Fibroblast of gingiva (primary cell): ENCODE results near the gene CA9.

ENCODE experiments used
- DNase-seq: peaks from one replicate; pipeline ENCODE4 v3.0.0-alpha.2; 2011; ENCODE audit warnings: low read depth

Gene CA9

DNA sequence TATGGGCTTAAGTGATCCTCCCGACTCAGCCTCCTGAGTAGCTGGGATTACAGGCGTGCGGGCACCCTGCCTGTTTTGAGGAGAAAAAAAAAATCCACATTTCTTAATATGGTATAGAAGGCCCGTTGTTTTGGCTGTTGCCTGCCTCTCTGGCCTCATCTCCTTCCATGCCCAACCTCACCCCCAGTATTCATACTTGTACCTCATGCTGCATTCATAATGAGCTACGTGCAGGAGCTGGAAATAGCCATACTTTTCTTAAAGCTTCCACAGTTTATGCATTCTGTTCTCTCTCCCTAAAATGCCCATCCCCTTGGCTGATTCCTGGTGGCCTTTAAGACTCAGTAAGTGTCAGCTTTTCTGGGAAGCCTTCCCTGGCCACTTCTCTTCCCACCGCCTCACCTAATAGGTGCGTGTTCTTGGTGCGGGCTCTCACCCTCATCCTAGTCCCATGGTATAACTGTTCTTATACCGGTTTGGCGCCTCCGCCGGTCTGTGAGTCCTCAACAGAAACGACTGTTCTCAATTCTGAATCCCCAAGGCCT, 18.1 kb downstream of the CA9 start:
- no peak for DNase-seq

DNA sequence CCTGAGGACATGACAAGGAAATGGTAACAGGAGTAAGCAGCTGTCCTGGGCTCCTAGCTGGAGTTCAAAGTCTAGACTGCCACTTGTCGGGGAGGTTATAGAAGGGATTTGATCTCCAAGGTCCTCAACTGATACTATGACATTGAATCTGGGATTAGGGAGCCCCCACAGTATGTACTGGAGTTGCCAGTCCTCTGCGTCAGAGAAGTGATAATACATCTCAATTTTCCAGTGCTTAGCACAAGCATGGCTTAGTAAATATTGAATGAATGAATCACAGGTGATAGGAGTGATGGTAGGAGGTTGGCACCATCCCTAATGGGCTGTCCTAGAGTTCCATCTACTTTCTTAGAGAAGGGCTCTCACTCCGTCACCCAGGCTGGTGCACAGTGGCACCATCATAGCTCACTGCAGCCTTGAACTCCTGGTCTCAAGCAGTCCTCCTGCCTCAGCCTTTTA, 22.2 kb downstream of the CA9 start:
- DNase-seq = no peak

DNA sequence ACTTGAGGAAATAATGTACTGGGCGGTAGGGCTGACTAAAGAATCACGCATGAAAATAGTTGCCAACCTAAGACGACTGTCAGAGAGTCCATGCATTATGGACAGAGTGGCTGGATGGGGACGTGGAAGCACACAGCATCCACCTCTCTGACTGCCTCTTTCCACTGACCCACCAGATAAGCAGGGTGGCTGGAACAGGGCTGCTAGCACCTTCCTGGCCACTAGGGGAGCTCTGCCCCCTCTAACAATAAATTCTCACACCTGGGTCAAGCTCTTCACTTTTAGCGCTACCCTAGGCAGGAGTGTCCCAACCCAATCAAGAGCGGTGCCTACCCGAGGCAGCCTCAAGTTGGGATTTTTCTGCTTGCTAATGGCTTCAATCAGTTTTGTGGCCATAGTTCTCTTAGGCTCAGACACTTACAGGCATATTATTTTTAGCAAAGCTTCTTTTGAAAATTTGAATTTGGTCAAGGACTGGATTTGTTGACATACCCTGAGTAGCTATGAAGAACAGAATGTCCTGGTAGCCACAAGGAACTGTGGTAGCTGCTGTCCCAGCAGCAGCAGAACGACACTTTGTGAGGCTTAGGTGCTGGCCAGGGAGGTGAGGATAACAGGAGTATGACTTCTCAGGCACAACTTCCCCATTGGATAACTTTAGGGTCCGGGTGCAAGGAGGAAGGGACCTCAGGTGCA, 22.9 kb downstream of the CA9 start:
- peak; percentile 31 for DNase-seq

DNA sequence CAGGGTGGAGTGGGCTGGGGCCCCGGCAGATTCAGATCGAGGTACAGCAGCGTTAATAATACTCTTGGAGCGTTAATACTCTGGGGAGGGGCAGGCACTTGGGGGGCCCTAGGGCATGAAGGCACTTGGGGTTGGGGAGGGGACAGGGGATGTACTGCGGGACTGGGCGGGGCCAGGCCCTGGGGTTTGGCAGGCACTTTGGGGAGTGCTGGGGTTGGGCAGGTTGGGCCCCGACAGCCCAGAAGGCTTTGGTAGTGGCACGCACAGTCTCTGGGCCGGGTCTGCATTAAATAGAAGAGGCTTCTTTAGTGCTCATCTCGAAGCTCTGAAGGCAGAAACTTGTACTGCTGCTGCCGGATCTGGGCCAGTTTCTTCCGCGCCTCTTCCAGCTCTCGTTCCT, 23.8 kb downstream of the CA9 start:
- DNase-seq = no peak

DNA sequence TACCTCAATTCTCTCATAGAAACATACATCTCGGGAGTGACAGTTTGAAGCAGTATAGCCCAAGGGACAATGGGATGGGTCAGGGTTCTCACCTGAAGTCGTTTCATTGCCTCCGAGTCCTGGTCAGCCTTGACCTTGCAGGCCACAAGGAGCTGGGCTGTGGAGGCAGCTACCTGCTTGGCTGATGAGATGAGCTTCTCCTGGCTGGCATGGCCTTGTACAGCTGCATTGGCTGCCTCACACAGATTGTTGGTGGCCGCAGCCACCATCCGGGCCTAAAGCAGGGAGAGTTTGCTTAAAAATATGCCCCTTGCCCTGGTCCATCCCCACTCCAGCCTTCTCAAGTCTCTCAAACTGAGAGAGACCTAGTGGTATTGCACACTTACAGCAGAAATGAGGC, 24.5 kb downstream of the CA9 start:
- no peak for DNase-seq

- no peak for DNase-seq
Observed at GRCh38 chr9:35700031-35700430, 26.3 kb downstream of the CA9 start.

DNA sequence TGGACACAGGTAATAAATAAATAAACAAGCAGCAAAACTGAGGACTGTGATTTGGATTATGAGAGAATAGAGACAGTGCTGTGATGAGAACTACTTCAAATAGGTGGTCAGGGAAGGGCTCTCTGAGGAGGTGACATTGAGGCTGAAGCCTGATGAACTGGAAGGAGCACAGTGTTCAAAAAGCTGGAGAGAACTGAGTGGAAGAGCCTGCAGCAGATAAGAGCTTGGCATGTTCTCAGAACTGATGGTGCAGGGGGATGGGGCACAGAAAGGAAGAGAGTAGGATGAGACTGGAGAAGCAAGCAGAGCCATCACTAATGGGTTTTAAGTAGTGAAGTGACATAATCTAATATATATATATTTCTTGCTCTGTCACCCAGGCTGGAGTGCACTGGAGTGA, 27.2 kb downstream of the CA9 start:
- no peak for DNase-seq

DNA sequence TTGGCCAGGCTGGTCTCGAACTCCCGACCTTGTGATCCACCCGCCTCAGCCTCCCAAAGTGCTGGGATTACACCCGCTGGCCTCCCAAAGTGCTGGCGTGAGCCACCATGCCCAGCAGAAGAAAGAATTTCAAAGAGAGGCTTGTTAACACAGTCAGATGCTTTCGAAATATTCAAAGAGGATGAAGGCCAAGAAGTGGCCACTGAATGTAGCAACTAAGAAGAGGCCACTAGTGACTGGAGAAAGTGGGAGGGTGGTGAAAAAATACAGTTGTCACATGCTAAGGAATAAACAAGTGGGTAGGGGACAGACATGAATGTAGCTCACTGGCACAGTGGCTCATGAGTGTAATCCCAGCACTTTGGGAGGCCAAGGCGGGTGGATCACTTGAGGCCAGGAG, 29.0 kb downstream of the CA9 start:
- DNase-seq = peak; percentile 62

DNA sequence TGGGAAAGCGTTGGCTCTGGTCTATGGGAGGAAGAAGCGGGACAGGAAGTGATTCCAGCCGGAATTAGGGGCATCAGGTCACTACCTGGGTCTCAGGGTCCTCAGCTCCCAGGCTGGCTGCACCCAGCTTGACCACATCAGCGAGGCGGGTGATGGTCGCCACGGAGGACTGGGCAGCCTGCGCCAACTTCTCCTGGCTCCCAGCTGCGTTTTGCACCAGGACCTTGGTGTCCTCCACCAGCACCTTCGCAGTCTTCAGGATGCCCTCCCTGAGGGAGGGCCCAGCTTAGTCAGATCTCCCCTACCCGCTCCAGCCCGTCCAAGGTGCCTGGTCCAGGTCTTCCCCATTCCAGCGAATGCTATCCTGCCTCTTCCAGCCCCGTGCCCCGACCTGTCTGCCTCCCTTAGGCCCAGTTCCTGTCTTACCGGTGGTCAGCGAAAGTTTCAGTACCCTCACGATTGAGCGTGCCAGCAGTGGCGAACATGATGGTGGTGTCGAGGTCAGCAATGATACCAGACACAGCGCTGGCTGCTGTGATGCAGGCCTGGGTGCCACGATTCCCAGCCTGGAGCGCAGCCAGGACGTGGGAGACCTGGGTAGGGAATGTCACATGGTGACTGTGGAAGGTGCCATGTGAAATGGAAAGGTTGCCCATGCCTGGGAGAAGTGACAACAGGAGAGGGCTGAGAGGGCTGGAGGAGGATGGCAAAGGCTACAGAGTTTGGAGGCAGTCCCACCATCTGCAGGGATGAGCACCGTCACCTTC, 30.4 kb downstream of the CA9 start:
- no peak for DNase-seq

- DNase-seq = no peak
Observed at GRCh38 chr9:35705372-35705771, 31.6 kb downstream of the CA9 start.

GRCh38 chr9:35705836-35706430, 32.2 kb downstream of the CA9 start:
- DNase-seq = no peak

- DNase-seq = no peak
Observed at GRCh38 chr9:35706951-35707350, 33.2 kb downstream of the CA9 start.

DNA sequence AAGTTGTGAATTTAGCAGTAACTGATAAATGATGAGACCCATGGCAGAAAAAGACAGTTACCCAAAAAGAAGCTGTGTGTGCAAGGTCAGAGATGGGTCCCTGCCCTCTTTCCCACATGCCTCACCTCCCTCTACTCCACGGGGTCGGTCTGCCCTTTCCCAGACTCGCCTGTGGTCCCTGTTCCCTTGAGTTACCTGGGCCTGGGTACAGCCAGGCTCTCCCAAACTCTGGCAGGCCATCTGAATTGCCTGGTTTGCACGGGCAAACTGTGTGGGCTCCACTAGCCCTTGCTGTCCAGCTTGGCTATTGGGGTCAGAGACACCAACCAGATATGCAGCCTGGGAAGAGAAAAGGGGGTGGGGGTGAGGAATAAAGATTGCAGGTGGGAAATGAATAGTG, 34.4 kb downstream of the CA9 start:
- no peak for DNase-seq

DNA sequence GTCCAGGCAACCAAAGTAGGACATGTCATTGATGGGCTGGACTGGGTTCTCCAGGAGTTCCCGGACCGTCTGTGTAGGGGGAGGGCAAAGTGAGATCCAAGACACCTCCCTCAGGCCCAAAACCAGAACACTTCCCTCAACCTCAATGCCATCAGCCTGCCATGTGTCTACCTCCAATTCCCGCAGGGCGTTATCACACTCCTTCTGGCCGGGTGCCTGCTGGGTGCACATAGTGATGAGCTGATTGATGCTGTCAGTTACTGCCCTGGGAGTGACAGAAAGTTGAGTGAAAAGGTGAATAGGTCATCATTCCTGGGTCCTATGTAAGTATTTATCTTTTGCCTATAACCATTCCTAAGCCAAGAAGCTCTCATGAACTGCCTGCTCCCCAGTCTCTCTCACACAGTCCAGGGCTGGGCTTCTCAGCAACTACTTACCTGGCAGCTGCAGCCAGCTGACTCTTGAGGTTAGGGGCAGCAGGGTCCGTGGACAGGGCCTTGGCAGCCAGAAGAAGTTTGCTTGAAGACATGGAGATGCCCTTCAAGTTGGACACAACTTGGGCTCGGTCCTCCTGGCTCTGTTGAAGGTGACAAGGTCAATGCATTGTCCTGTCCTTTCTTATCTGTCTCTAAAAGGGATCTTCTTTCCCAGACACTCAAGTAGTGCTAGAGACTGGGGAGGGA, 37.2 kb downstream of the CA9 start:
- no peak for DNase-seq

GRCh38 chr9:35711501-35712428, 38.0 kb downstream of the CA9 start:
- DNase-seq = no peak

GRCh38 chr9:35712762-35713400, 39.2 kb downstream of the CA9 start:
- no peak for DNase-seq

DNA sequence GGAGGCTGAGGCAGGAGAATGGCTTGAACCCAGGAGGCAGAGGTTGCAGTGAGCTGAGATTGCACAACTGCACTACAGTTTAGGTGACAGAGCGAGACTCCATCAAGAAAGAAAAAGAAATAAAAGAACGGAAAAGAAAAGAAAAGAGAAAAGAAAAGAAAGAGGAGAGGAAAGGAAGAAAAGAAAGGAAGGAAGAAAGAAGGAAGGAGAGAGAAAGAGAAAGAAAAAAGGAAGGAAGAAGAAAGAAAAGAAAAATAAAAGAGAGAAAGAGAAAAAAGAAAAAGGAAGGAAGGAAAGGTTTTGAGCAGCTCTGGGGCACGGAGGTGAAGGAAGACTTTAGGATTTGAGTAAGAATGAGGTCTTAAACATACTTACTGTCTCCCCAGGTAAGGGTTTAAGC, 39.9 kb downstream of the CA9 start:
- no peak for DNase-seq

- no peak for DNase-seq
Observed at GRCh38 chr9:35714123-35714522, 40.4 kb downstream of the CA9 start.

DNA sequence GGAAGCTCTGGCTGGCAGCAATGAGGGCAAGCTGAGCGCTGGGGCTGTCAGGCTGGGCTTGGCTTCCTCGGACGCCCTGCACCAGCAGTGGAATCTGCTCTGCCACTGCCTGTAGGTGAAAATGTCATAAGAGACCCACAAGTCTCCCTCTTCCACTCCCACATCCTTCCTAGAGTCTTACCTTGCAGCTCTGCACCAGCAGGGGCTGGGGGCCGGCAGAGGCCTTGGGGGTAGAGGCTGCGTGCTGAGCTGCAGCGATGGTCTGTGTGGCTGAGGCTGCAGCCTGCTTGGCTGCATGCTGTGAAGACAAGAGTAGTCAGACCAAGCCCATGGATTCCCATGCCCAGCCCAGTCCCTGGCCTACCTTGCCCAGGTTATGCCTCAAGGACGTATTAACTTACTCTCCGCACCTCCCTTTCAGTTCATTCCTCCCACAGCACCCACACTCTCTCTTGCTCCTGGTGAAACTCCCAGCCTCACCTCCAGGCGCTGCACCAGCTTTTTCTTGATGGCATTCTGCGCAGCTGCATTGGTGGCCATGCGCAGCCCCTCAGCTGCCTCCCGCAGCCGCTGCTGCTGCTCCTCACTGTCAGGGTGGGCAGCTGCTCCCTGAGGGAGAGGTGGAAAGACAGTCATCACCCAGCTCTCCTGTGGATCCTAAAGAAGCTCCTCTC, 41.0 kb downstream of the CA9 start:
- DNase-seq = no peak

DNA sequence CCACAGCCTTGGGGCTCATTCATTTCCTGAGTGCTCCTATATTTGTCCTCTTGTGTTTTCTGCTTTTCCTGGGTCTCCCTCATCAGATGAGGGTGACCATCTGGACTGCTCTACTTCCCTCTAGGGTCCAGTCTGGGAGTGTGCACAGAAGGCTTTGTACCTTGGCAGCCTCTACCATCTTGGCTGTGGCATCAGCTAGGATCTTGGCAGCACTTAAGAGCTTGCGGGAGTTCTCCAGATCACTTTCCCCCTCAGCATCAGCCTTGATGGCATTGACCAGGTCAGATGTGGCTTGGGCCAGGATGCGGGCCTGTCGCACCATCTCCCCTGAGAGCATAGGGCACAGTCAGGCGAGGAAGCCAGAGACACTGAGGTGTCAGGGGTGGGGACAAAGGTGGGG, 42.5 kb downstream of the CA9 start:
- peak; percentile 59 for DNase-seq
